ENCODE measurements around the gene ZNF438.

- TF ChIP-seq ZFAT (CRISPR knock-in tag; conservative IDR thresholded peaks at IDR 0.05) (no peak), AKNA (CRISPR knock-in tag; IDR thresholded peaks at IDR 0.05; ENCODE audit: borderline replicate concordance) (no peak), ZMYM2 (CRISPR knock-in tag; IDR thresholded peaks at IDR 0.05) (no peak), ESRRA (CRISPR knock-in tag; IDR thresholded peaks at IDR 0.05; ENCODE audit: low read depth) (no peak), CEBPB (IDR thresholded peaks at IDR 0.05; ENCODE audit: borderline replicate concordance, low read depth, low read length) (no peak)
Observed at GRCh38 chr10:31032258-31033132, 830 bp upstream of the ZNF438 start.

Data from HepG2 (cell line).